ENCODE data around the gene MOGAT3.
A peak's percentile ranks its signal among the peaks of the same experiment; 100 is the strongest.

The MOGAT3 gene

DNA sequence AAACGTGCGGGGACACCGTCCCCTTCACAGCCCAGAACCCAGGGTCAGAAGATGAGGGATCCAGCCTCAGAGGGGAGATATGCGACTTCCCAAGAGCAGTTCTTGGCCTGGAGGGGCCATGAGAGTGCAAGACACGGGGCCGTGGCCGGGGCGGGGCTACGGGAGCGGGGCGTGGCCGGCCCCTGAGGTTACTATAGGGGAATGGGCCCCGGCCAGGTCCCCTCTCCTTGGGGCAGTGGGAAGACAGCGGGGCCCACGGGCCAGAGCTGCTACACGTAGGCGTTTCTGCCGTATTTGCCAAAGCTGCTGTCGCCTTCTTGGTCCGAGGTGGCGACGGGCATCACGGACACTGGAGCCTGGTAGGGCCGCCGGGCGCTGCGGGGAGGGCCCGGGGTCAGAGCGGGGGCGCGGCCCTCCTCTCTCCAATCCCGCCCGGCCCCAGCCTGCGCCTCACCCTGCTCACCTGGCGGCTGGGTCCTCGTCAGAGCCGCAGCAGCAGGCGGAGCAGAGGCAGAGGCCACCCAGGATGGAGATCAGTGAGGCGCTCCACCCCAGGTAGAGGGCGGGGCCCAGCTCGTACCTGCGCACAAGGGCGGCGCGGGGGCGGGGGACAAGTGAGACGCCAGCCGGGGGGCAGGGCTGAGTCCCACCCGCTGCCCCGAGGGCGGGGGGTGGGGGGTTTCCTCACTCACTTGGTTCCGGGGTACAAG is 31.5 kb upstream of the MOGAT3 start:
- no peak for DNase-seq

DNA sequence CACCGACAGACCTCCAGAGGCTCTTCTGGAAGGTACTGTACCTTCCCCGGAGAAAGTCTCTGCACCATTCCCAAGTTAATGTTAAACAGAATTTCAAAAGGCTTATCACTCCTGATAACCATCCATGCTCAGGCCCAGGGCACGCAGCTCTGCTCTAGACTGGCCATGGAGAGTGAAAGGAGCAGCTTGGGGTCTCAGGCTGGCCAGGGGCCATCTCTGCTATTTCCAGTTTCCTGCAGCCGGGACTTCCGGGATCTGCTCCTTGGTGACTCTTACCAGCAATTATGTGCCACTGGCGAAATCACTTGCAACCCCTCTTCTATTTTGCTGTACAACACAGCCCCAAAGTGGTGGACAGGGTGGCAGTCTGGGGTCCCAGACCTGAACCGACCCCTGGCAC is 30.8 kb upstream of the MOGAT3 start:
- no peak for DNase-seq

DNA sequence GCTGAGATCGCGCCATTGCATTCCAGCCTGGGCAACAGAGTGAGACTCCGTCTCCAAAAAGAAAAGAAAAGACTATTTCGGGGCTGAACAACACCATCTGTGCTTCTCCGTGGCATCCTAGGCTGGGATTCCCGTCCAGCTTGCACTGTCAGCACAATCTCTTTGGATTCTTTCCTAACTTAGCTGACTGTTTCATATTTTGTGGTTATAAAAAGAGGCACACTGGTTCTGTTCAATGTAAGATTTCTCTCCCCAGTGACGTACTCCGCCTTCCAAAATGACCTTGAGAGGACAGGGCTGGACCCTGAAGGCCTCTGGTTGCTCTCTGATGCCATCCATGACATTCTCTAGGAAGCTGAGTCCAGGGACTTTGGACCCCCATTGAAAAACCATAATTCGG is 25.9 kb upstream of the MOGAT3 start:
- DNase-seq = no peak

DNA sequence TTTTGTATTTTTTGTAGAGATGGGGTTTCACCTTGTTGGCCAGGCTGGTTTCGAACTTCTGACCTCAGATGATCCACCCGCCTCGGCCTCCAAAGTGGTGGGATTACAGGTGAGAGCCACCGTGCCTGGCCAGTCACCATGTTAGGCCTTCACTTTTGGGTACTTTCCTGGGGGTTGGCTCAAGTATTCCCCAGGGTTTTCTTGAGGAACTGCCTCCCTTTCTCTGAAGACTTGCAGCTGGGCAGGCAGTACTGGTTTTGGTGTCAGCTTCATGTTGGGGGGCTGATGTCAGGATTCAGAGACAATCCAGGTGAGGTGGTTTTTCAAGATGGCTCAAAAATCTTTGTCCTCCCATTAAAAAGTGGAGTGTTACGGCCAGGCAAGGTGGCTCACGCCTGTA is 24.8 kb upstream of the MOGAT3 start:
- no peak for DNase-seq

DNA sequence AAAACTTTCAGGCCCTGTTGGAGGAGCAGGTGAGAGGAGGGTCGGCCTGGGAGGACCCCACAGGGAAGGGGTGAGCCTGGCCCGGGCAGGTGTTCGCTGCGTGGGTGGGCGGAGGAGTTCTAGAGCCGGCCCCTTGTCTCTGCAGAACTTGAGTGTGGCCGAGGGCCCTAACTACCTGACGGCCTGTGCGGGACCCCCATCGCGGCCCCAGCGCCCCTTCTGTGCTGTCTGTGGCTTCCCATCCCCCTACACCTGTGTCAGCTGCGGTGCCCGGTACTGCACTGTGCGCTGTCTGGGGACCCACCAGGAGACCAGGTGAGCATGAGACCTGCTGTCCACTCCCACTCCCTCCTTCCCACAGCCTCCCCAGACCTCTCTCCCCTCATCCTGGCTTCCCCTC is 22.7 kb upstream of the MOGAT3 start:
- no peak for DNase-seq

DNA sequence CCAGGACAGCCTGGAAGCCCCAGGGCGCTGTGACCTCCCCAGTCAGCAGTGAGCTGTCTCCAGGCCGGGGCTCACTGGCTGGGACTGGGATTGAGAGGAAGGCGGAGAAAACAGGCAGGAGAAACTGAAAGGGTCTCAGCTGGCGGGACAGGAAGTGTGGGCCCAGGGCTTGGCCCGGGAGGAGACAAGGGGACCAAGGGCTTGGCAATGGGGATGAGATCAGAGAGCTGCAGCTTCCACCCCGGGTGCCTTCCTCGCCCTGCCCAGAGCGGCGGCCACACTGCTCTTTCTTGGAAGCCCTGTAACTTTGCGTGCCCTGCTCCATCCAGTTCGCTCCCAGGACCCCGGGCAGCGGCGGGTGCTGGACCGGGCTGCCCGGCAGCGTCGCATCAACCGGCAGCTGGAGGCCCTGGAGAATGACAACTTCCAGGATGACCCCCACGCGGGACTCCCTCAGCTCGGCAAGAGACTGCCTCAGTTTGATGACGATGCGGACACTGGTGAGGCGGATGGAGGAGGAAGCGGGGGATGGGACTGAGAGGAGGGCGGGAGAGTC is 21.5 kb upstream of the MOGAT3 start:
- no peak for DNase-seq

DNA sequence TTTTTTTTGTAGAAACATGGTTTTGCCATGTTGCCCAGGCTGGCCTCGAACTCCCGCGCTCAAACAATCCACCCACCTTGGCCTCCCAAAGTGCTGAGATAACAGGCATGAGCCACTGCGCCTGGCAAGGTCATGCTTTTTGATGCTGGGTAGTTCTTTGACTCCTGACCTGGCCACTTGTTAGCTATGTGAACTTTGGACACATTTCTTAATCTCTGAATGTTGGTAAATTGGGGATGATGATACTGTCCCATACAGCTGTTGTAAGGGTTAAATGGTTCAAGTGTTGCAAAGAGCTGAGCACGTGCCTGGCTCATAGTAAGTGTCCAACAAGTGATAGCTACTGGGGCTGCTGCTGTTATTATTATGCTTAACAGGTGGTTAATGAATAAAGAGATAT is 19.5 kb upstream of the MOGAT3 start:
- no peak for DNase-seq

DNA sequence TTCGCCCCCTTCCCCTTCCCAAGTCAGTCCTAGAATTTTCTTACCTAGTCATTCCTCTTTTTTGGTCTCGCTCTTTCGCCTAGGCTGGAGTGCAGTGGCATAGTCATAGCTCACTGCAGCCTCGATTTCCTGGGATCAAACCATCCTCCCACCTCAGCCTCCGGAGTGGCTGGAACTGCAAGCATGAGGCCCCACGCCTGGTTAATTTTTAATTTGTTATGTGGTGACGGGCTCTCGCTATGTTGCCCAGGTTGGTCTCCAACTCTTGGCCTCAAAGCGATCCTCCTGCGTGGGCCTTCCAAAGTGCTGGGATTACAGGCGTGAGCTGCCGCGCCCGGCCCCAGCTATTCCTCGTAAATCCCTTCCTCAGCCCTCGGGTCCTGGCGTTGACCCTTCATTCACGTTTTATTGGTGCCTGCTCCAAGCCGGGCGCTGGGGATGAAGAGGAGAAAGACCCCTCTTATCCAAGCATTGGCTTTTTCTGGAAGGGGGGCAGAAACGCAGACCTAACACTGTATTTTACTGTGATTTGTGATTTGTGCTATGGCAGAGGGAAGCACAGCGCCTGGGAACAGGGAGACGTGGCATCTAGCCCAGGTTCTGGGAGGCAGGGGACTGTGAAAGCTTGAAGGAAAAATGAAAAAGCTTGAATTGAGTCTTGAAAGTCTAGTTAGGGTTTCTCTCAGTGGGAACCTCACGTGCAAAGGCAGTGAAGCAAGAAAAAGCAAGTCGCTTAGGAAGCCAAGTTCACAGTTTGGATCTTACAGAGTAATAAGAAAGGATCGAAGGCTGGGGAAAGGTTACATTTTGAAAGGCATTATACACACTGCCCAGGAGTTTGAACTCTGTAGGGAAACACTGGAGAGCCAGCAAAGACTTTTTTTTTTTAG is 17.6 kb upstream of the MOGAT3 start:
- no peak for DNase-seq

DNA sequence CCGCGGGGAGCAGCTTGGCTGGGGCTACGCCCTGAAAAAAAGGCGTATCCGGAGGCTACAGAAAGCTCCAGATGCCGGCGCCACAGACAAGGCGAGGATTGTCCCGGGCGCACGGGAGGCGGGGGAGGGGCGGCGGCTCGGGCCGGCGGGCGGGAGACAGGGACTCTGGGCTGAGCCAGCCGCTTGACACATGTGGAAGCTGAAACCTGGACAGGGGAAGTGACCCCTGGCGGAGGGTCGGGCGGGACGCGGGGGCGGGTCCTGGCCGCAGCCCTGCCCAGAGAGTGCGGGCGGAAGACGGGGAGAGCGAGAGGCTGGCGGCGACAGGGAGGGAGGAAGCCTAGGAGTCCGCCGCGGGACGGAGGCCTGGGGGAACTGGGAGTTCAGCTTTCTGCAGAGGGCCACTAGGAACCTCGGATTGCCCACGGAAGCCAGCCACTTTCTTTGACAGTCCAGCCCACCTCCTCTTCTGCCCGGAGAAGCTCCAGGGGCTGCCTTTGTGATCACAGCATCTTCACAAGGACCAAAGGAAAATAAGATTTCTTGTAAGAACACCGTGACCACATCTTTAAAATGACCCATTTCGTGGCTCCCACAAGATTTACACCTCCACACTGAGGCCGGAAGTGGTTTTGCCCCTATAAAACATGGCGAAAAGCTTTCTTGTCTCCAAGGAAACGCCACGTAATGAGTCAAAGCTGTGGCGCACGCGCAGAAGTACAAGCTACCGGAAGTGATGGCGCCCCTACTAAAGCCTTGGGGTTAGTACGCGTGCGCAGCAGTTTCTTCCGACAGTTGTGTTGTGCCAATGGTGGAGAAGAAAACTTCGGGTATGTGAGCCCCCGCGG is 16.8 kb upstream of the MOGAT3 start, which contains the start of the genes PLOD3 and ZNHIT1:
TSS of gene PLOD3 (minus strand) at position 194 of the 848 bp plus-strand sequence. CDS start 307 bp downstream, outside the sequence.
TSS of gene ZNHIT1 (plus strand) at position 778 of the 848 bp plus-strand sequence. CDS start at position 809, 31 bp downstream.
- peak; percentile 95 for DNase-seq

DNA sequence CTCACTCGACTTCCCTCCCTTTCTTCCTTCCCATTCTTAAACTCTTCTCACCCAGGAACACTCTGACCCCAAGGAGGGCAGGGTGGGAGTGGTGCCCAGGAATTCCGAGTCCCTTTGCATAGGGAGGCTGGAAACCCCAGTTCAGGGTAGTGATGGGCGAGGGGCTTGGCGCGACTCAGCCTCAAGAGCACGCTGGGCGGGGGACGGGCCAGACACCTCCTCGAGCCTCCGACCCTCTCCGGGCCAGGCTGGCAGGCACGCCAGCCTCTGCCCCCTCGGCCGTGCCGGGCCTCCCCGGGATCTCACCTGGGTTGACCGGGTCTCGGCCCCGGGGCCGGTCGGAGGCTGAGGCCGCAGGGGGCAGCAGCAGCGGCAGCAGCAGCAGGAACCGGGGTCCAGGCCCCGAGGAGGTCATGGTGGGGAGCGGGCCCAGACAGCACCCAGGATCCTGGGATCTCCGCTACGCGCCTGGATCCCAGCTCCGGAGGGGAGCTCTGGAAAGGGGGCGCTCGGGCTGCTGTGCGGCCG is 16.1 kb upstream of the MOGAT3 start:
- DNase-seq = peak; percentile 7

DNA sequence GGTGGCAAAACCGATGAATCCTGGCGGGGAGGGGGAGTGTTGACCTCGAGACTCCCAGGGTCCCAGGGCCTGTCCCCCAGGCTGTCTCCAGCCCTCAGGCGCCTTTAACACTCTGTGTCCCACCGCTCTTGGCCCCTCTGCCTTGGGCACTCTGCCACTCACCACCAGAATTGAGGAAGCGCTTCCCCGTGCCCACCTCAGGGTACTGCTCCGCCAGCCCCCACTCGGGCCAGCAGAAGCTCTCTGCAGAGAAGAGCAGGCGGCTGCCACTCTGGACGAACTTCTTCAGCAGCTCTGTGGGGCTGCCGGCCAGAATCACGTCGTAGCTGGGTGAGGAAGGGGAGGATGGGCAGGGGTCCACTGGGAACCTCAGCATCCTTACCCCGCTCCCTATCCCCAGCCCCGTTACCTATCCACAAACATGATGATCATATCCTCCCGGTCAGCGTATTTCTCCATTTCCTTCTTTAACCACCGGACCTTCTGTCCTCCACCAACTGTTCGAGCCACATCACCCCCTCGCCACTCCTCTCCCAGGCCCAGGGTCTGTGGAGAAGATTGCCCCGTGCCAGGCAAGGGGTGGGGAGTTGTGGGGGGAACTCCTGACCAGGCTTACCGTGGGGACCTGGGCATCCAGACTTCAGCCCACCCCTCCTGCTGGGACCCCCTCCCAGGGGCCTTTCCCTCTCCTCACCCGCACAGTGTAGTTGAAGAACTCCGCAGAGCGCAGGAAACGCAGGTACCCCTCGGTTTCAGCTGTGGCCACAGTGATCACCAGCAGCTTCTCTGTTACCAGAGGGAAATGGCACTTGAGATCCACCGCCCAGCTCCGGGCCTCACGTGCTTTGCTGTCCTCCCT is 15.4 kb upstream of the MOGAT3 start:
- no peak for DNase-seq

DNA sequence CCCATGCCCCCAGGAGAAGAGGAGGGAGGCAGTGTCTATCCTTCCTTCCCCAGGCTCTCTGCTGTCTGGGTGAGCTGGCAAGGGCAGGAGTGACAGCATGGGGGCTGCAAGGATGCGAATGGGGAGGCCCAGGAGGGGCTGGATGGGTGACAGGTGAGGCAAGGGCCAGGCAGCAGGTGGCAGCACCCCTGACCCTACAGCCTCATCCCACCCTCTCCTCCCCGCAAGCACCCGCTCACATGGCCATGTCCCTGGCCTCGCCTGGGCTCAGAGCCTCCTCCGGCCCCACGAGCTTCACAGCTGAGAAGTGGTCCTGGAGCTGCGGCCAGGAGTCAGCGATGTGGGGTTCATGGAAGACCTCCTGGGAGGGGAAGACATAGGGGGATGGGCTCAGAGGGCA is 11.2 kb upstream of the MOGAT3 start:
- DNase-seq = no peak

DNA sequence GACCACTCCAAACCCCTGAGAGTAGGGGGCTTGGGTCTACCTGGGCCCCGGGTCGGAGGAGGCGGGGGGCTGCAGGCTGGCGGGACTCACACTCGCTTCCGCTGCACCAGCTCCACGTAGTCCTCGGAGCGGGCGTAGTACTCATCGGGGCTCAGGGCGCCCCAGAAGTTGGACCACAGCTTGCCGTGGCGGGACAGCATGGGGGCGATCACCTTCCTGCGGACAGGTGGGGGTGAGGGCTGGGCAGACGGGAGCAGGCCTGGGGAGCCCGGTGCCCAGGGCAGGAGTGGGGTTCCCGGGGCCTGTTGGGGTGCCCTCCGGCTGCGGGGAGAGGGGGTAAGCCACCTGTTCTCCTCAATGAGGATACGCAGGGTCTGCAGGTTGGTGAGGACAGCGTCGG is 10.7 kb upstream of the MOGAT3 start:
- DNase-seq = no peak

DNA sequence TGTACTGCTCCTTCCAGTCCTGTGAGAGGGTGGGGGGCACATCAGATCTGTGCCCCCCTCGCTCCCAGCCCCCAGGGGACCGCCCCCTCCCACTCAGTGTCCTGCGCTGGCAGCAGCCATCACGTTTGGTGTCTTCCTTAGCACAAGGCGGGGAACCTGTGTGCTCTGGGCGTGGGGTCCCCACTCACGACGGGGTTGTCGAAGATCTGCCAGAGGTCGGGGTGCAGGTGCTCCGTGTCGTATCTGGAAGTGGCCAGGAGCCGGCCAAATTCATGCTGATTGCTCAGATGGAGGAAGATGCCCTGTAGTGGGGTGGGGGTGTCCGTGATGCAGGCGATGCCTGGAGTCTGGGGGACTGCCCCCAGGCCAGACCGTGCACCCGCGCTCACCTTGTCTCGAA is 9.3 kb upstream of the MOGAT3 start:
- DNase-seq = no peak

DNA sequence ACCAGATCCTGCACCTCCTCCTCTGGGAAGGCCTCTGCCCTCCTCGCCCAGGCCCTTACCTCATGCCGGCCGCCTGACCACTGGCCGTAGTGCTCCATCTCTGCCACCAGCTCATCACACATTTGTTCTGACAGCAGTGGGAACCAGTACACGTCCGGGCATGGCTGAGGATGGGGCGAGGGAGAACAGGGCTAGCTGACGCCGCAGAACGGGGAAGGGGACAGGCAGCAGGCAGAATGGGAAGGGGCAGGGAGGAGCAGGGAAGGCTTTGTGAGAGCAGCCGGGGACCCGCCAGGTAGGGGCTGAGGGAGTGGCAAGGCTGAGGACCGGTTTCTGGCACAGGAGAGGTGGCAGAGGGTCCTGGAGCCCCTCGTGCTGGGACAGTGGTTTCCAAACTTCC is 8.0 kb upstream of the MOGAT3 start:
- no peak for DNase-seq

DNA sequence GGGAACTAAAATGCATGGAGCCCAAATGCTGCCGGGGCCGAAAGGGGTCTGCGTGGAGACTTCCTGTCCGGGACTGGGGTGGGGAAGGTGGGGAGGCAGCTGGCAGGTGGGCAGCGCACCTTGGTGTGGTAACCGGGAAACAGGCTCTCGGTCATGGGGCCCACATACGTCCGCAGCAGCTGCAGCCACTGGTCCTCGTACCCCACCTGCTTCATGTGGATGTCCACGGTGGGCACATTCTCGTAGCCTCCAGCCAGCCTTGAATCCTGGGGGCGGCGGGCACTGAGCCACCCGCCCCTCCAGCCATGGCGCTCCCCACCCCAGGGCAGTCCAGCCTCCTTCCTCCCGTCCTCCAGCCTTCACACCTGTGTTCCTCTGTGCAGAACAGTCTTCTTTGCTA is 6.6 kb upstream of the MOGAT3 start:
- no peak for DNase-seq

DNA sequence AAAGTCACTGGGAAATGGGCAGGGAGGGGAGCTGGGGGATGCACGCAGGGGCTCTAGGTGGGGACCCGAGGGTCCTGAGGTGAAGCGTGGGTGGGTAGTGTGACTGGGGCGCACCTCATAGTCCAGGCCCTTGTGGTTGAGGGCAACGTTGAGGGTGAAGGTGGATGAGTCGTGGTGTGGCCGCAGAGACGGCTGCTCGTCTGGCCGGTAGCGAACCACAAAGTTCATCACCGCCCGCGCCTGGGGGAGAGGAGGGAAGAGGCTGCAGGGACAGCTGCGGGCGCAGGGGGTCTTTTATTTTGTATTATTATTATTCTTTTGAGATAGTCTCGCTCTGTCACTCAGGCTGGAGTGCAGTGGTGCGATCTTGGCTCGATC is 5.8 kb upstream of the MOGAT3 start:
- no peak for DNase-seq

DNA sequence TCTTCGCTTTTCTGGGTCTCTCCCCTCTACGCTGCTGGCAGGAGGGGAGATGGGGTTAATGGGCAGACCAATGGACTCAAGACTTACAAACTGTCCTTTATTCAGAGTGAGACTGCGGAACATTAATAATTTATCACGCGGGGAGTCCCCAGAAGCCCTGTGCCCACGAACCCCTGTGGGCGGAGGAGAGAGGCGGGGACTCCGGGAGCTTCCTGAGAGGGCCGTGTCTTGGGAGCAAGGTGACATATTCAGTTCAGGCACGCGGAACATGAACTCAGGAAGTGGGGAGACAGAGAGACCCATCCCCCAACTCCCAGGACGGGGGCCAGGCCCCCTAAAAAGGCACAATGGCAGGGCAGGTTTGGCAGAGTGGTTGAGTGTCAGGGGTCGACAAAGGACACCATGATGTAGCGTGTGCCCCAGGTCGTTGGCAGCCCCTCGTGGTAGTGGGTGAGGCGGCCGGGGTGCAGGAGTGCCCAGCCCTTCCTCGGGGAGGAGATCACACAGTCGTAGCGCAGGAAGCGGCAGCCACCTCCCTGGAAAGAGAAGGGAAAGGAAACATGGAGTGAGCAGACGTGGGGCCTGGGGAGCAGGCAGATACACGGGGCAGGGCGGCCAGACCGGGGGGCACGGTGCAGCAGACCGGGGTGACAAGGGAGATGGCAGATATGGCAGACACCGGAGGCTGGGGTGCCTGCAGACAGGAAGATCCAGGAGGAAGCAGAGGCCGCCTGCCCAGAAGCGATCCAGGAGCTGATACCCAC is 5.2 kb upstream of the MOGAT3 start:
- no peak for DNase-seq

DNA sequence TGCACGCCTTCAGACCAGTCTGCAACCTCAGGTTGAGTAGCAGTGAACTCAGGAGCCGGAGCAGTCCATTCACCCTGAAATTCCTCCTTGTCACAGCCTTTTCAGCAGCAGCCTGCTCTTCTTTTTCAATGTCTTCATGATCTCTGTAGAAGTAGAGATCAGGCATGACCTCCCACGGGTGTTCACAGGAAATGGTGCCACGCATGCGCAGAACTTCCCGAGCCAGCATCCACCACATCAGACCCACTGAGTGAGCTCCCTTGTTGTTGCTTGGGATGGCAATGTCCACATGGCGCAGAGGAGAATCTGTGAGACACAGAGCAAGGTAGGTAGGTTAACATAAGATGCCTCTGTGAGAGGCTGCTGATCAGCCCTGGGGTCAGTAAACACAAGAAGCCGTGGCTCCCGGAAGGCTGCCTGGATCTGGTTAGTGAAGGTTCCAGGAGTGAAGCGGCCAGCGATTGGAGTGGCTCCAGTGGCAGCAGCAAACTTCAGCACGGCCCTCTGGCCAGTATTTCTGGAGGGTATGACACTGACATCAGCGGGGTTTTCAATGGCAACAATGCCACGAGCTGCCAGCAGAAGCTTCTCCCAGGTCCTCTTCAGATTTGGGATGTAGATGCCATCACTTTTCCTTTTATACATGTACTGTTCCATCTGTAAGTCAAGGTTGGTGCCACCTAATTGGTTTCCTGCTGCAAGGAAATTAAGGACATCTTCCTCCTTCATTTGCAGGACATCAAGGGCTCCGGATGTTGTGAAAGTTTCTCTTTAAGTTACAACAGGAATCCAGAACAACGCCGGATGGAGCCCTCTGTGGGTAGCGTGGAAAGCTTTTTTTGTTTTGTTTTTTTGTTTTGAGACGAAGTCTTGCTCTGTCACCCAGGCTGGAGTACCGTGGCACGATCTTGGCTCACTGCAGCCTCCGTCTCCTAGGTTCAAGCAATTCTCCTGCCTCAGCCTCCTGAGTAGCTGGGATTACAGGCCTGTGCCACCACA is 3.2 kb upstream of the MOGAT3 start:
- peak; percentile 45 for DNase-seq

DNA sequence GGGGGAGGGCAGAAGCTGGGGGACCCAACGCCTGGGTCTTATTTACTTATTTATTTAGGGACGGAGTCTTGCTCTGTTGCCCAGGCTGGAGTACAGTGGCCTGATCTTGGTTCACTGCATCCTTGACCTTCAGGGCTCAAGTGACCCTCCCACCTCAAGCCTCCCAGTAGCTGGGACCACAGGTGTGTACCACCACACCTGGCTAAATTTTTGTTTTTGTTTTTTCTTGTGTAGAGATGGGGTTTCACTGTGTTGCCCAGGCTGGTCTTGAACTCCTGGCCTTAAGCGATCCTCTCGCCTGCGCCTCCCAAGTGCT is 1.7 kb upstream of the MOGAT3 start:
- no peak for DNase-seq

Measured in activated naive CD4-positive, alpha-beta T cell treated with Interleukin-2 at 50 U/mL for 16 hours (primary cell).